IMR-90 (cell line): Measurements from ENCODE around the gene ASAP2. TPM values are rescaled to one million over a fixed set of nuclear protein-coding genes. Genes with fewer than 3 reads are reported as not detected.

ENCODE experiments used
- ATAC-seq: fragments of 200-7000 bp; cut with Tn5 transposase; 2 replicates; pipeline ENCODE4 v1.9.1; 2020; ENCODE audit warnings: low read depth, mild to moderate bottlenecking, moderate library complexity
- BruUV-seq: library from RNA; stranded (reverse); fragments of 400-500 nt; replicated peaks from 2 replicates; lab custom pipeline; 2021; lab: Mats Ljungman, UMichigan
- CTCF ChIA-PET: fragments of 300-600 bp; formaldehyde crosslinking; extraction: SDS; loops from one replicate; lab custom pipeline; 2021; ENCODE audit warnings: antibody characterized with exemption; lab: Yijun Ruan, JAX
- POLR2A ChIA-PET: fragments of 300-600 bp; sonication (Branson Sonifier 250); formaldehyde crosslinking; loops from one replicate; lab custom pipeline; 2022; ENCODE audit warnings: antibody characterized with exemption; ENCODE audit not compliant: unreplicated experiment; lab: Charles Lee
- DNase-seq: peaks from one replicate; pipeline ENCODE4 v3.0.0; 2013
- H2AFZ ChIP-seq: replicated peaks from 2 replicates; pipeline ENCODE3; 2013; ENCODE audit warnings: low read length, mild to moderate bottlenecking; ENCODE audit not compliant: poor library complexity
- H2AK5ac ChIP-seq: 2 replicates; pipeline ENCODE4 v1.6.1; 2013; ENCODE audit warnings: low read depth, low read length, inconsistent platforms
- H2AK9ac ChIP-seq: replicated peaks from 2 replicates; pipeline ENCODE3; 2013; ENCODE audit warnings: mild to moderate bottlenecking, low read depth, low read length, moderate library complexity; ENCODE audit not compliant: poor library complexity
- H2BK120ac ChIP-seq: 2 replicates; pipeline ENCODE4 v1.6.1; 2013; ENCODE audit warnings: low read depth, low read length, inconsistent platforms
- H2BK15ac ChIP-seq: 3 replicates; pipeline ENCODE4 v1.6.1; 2013; ENCODE audit warnings: low read depth, low read length, inconsistent platforms
- H2BK20ac ChIP-seq: 2 replicates; pipeline ENCODE4 v1.6.1; 2013; ENCODE audit warnings: low read depth, mild to moderate bottlenecking, inconsistent platforms, low read length, moderate library complexity
- H2BK5ac ChIP-seq: 2 replicates; pipeline ENCODE4 v1.6.1; 2013; ENCODE audit warnings: mild to moderate bottlenecking, low read depth, low read length, inconsistent platforms; ENCODE audit not compliant: poor library complexity, severe bottlenecking
- H3K14ac ChIP-seq: replicated peaks from 2 replicates; pipeline ENCODE4 v1.6.1; 2013; ENCODE audit warnings: low read depth, low read length, inconsistent platforms
- H3K18ac ChIP-seq: 2 replicates; pipeline ENCODE4 v1.6.1; 2013; ENCODE audit warnings: low read depth, low read length, control low read depth
- H3K23ac ChIP-seq: 2 replicates; pipeline ENCODE4 v1.6.1; 2013; ENCODE audit warnings: low read depth, low read length, inconsistent platforms
- H3K27ac ChIP-seq: 2 replicates; pipeline ENCODE4 v1.5.1; 2013; ENCODE audit warnings: mild to moderate bottlenecking, control low read depth, low read length; ENCODE audit not compliant: insufficient read depth
- H3K27me3 ChIP-seq: 2 replicates; pipeline ENCODE4 v1.6.1; 2013; ENCODE audit warnings: low read length; ENCODE audit not compliant: control insufficient read depth, insufficient read depth
- H3K36me3 ChIP-seq: 2 replicates; pipeline ENCODE4 v1.6.1; 2013; ENCODE audit warnings: low read length, mixed read lengths; ENCODE audit not compliant: control insufficient read depth, insufficient read depth
- H3K4ac ChIP-seq: 2 replicates; pipeline ENCODE4 v1.6.1; 2013; ENCODE audit warnings: low read depth, low read length, inconsistent platforms
- H3K4me1 ChIP-seq: 2 replicates; pipeline ENCODE4 v1.6.1; 2013; ENCODE audit warnings: low read length, mixed read lengths; ENCODE audit not compliant: control insufficient read depth, insufficient read depth
- H3K4me2 ChIP-seq: 2 replicates; pipeline ENCODE4 v1.6.1; 2013; ENCODE audit warnings: low read depth, mild to moderate bottlenecking, control low read depth, low read length, moderate library complexity
- H3K4me3 ChIP-seq: 2 replicates; pipeline ENCODE4 v1.5.1; 2013; ENCODE audit warnings: low read depth, mild to moderate bottlenecking, control low read depth, low read length, moderate library complexity; ENCODE audit not compliant: insufficient read depth
- H3K56ac ChIP-seq: 2 replicates; pipeline ENCODE4 v1.6.1; 2013; ENCODE audit warnings: low read length, inconsistent platforms; ENCODE audit not compliant: insufficient read depth; ENCODE audit errors: extremely low read depth
- H3K79me1 ChIP-seq, 2 experiments: 2 replicates each; pipeline ENCODE4 v1.6.1; 2013; ENCODE audit warnings: low read length in 2 of 2, inconsistent platforms in 1 of 2, low read depth in 1 of 2
- H3K9ac ChIP-seq: 2 replicates; pipeline ENCODE4 v1.6.1; 2013; ENCODE audit warnings: low read depth, low read length, control low read depth
- H3K9me1 ChIP-seq: 2 replicates; pipeline ENCODE4 v1.6.1; 2013; ENCODE audit warnings: low read length, inconsistent platforms; ENCODE audit not compliant: insufficient read depth
- H3K9me3 ChIP-seq: 2 replicates; pipeline ENCODE4 v1.6.1; 2013; ENCODE audit warnings: low read length; ENCODE audit not compliant: control insufficient read depth, insufficient read depth
- H4K20me1 ChIP-seq: 2 replicates; pipeline ENCODE4 v1.6.1; 2013; ENCODE audit warnings: low read length, inconsistent platforms; ENCODE audit not compliant: insufficient read depth
- H4K5ac ChIP-seq: 2 replicates; pipeline ENCODE4 v1.6.1; 2013; ENCODE audit warnings: mild to moderate bottlenecking, low read depth, low read length, control low read depth
- H4K8ac ChIP-seq, 2 experiments: 2 replicates each; pipeline ENCODE4 v1.6.1; 2013; ENCODE audit warnings: low read depth in 2 of 2, low read length in 2 of 2, control low read depth in 1 of 2, inconsistent platforms in 1 of 2
- H4K91ac ChIP-seq: 2 replicates; pipeline ENCODE4 v1.6.1; 2013; ENCODE audit warnings: low read depth, low read length, inconsistent platforms; ENCODE audit not compliant: insufficient read depth
- BHLHE40 ChIP-seq: fragments of 150-350 bp; IDR thresholded peaks from 2 replicates; pipeline ENCODE4 v1.6.1; 2016; ENCODE audit warnings: mild to moderate bottlenecking, low read depth, low read length
- CHD1 ChIP-seq: IDR thresholded peaks from 2 replicates; pipeline ENCODE4 v1.6.1; 2012; ENCODE audit warnings: low read depth, low read length, improper control_type of control experiment
- ELK1 ChIP-seq: fragments of 150-350 bp; IDR thresholded peaks from 2 replicates; pipeline ENCODE4 v1.6.1; 2016; ENCODE audit warnings: low read depth, mild to moderate bottlenecking, low read length, moderate library complexity, borderline replicate concordance
- MAFK ChIP-seq: IDR thresholded peaks from 2 replicates; pipeline ENCODE4 v1.6.1; 2012; ENCODE audit warnings: low read depth, low read length, improper control_type of control experiment
- MAZ ChIP-seq: IDR thresholded peaks from 2 replicates; pipeline ENCODE4 v1.6.1; 2012; ENCODE audit warnings: low read depth, mild to moderate bottlenecking, low read length, improper control_type of control experiment, moderate library complexity, borderline replicate concordance
- NFE2L2 ChIP-seq: fragments of 150-350 bp; IDR thresholded peaks from 2 replicates; pipeline ENCODE4 v1.6.1; 2016; ENCODE audit warnings: low read depth, mild to moderate bottlenecking, low read length
- POLR2A ChIP-seq: IDR thresholded peaks from 2 replicates; pipeline ENCODE4 v1.6.1; 2012; ENCODE audit warnings: mild to moderate bottlenecking, low read depth, low read length
- RAD21 ChIP-seq: IDR thresholded peaks from 2 replicates; pipeline ENCODE4 v1.6.1; 2012; ENCODE audit warnings: low read length, improper control_type of control experiment
- RFX5 ChIP-seq: IDR thresholded peaks from 2 replicates; pipeline ENCODE4 v1.8.0; 2012; ENCODE audit warnings: low read depth, mild to moderate bottlenecking, low read length, moderate library complexity
- SMC3 ChIP-seq: fragments of 150-350 bp; IDR thresholded peaks from 2 replicates; pipeline ENCODE4 v1.6.1; 2016; ENCODE audit warnings: low read depth, mild to moderate bottlenecking, antibody characterized with exemption, low read length, moderate library complexity
- WGBS, 2 experiments: methylation state at CpG; one replicate each; pipeline versions ENCODE4 v1.1.5 to v1.1.7; 2013; ENCODE audit warnings: missing lambda C conversion rate in 2 of 2; ENCODE audit not compliant: insufficient read length in 1 of 2; ENCODE audit errors: extremely low coverage in 2 of 2; 5-methylcytosine and 5-hydroxymethylcytosine counted together
- dilution Hi-C: fragments of 300-500 bp; cut with HindIII; formaldehyde crosslinking; loops from one replicate; pipeline ENCODE4 v1.14.3; 2018; ENCODE audit warnings: low sequenced_read_pairs; ENCODE audit not compliant: unreplicated experiment
- in situ Hi-C: fragments of 300-500 bp; cut with MboI; formaldehyde crosslinking; loops from 3 replicates; pipeline ENCODE4 v1.14.3; 2019; ENCODE audit warnings: low sequenced_read_pairs, inconsistent platforms, mixed read lengths
- intact Hi-C: fragments of 100-400 bp; cut with micrococcal nuclease; formaldehyde crosslinking; loops from 2 replicates; pipeline ENCODE4 v1.10.0; 2022
- polyA plus RNA-seq, 3 experiments: library from polyadenylated mRNA; depleted of rRNA; stranded (reverse); fragments of >200 nt; gene quantifications; 2 replicates each; pipeline ENCODE4 v1.2.3, GENCODE V29; 2012; ENCODE audit warnings: low replicate concordance in 1 of 3
- total RNA-seq: library from RNA; depleted of rRNA; stranded (reverse); fragments of >200 nt; gene quantifications from 2 replicates; pipeline ENCODE4 v1.2.3, GENCODE V29; 2012

ASAP2 gene
- total and polyA plus RNA-seq, 2 of the 4 experiments (the other 2 are of a cell fraction), result 19.7 to 28.1 TPM

- TF ChIP-seq BHLHE40, result peak; percentile 38; the same call in 1 of the 2 replicates
- 0 out of 2 replicates have a peak, but pooled peaks have one; percentile 15 for TF ChIP-seq POLR2A
- no peak for TF ChIP-seq RFX5
These were observed 42.6 kb downstream of the ASAP2 start (continued) for GRCh38 chr2:9249020-9249800.

GRCh38 chr2:9250091-9250490 lies 43.5 kb downstream of the ASAP2 start:
- Histone ChIP-seq H2BK5ac (peak overlapping the region; percentile 92), H3K36me3 (no peaks in the 10 kb centered on the region), H2AFZ (no peak overlapping the region), H3K4me1 (peaks cover 43% of the 10 kb centered on the region), H4K8ac (peak overlapping the region; percentile 60 to 92; a peak in 3 of 4 replicates), H2BK120ac (peak overlapping the region; percentile 98), H3K18ac (0 out of 2 replicates have a peak overlapping the region, but pooled peaks have one; percentile 12), H2AK5ac (peak overlapping the region; percentile 92; the same call in 1 of the 2 replicates), H2BK15ac (peak overlapping the region; percentile 80; the same call in 1 of the 3 replicates), H3K79me1 (peaks cover 64 to 85% of the 10 kb centered on the region in 2 experiments), H4K91ac (peak overlapping the region; percentile 89), H3K4ac (peak overlapping the region; percentile 94), H3K4me2 (no peak overlapping the region; the same call in 1 of the 2 replicates), H4K5ac (no peak overlapping the region; the same call in 1 of the 2 replicates), H2AK9ac (peak overlapping the region; percentile 65), H3K9ac (no peak overlapping the region), H3K4me3 (no peak overlapping the region), H3K23ac (0 out of 2 replicates have a peak overlapping the region, but pooled peaks have one; percentile 31), H2BK20ac (peak overlapping the region; percentile 90; the same call in 1 of the 2 replicates), H3K27me3 (no peaks in the 10 kb centered on the region), H3K9me1 (peaks cover 46% of the 10 kb centered on the region), H4K20me1 (peaks cover 19% of the 10 kb centered on the region; the same call in 1 of the 2 replicates), H3K9me3 (no peaks in the 10 kb centered on the region), H3K27ac (no peak overlapping the region), H3K56ac (no peak overlapping the region), H3K14ac (peak overlapping the region; percentile 90)
- intact Hi-C loops, result no loop called here
- POLR2A ChIA-PET, result interaction anchor here (0.6 kb wide), 1 partner anchor 87 kb away, joined by 6 read pairs; no protein-coding TSS in a partner anchor
- WGBS, 2 experiments, result 71% methylated on average over 1 of the region's 4 CpGs; no CpG with 5 or more reads in 1 of the 2 experiments
- CTCF ChIA-PET, result no interaction called here
- no peak for DNase-seq
- no TSS peak for BruUV-seq
- no peak for ATAC-seq
- TF ChIP-seq RFX5, result no peak
- no peak for TF ChIP-seq CHD1
- TF ChIP-seq NFE2L2, result no peak
- no peak for TF ChIP-seq BHLHE40
- TF ChIP-seq MAZ, result no peak
- no peak for TF ChIP-seq SMC3
- no peak for TF ChIP-seq MAFK
- no peak for TF ChIP-seq ELK1
- TF ChIP-seq RAD21, result no peak
- in situ Hi-C loops, result no loop called here
- dilution Hi-C loops, result no loop called here
